HUES48 (cell line): ENCODE measurements around the gene KRT7.

Source experiments
- H3K27ac ChIP-seq: one replicate; pipeline ENCODE4 v1.7.0; 2013; ENCODE audit warnings: low read depth, low read length, inconsistent platforms
- H3K27me3 ChIP-seq: 2 replicates; pipeline ENCODE4 v1.6.1; 2013; ENCODE audit warnings: mild to moderate bottlenecking, low read length; ENCODE audit not compliant: control insufficient read depth, insufficient read depth
- H3K36me3 ChIP-seq: 2 replicates; pipeline ENCODE4 v1.6.1; 2013; ENCODE audit warnings: low read length; ENCODE audit not compliant: control insufficient read depth, insufficient read depth
- H3K4me1 ChIP-seq: 2 replicates; pipeline ENCODE4 v1.6.1; 2013; ENCODE audit warnings: mild to moderate bottlenecking, low read length; ENCODE audit not compliant: control insufficient read depth, insufficient read depth
- H3K4me3 ChIP-seq: 2 replicates; pipeline ENCODE4 v1.5.1; 2013; ENCODE audit warnings: mild to moderate bottlenecking, low read depth, low read length
- H3K9ac ChIP-seq: 2 replicates; pipeline ENCODE4 v1.6.1; 2013; ENCODE audit warnings: mild to moderate bottlenecking, low read depth, low read length, moderate library complexity
- H3K9me3 ChIP-seq: 2 replicates; pipeline ENCODE4 v1.6.1; 2013; ENCODE audit warnings: low read length; ENCODE audit not compliant: control insufficient read depth, insufficient read depth

The KRT7 gene

GRCh38 chr12:52215587-52216031, 17.4 kb upstream of the KRT7 start:
- Histone ChIP-seq H3K4me1 (no peaks in the 10 kb centered on the region), H3K27ac (peak overlapping the region; percentile 67), H3K27me3 (no peaks in the 10 kb centered on the region), H3K36me3 (no peaks in the 10 kb centered on the region), H3K9me3 (no peaks in the 10 kb centered on the region), H3K9ac (no peak overlapping the region), H3K4me3 (no peak overlapping the region)

DNA sequence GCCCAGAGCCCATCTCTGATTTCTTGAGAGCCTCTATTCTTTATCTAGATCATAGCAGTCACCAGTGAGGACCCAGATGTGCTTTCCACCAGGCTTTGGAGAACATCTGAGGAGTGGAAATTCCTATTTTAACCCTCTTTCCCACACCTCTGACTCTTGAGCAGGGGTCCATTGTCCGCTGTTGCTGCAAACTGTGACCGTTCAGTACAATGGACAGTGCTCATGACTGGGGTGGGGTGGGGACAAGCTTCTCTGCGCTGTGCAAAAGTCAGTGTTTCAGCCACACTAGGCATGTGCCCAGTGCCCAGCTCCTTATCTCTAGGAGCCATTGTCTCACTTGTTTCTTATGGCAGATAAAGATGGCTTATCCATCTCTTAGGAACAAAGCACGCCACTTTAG, 16.9 kb upstream of the KRT7 start:
- Histone ChIP-seq H3K27ac (peak overlapping the region; percentile 67), H3K27me3 (no peaks in the 10 kb centered on the region), H3K4me3 (no peak overlapping the region), H3K36me3 (no peaks in the 10 kb centered on the region), H3K9ac (no peak overlapping the region), H3K4me1 (no peaks in the 10 kb centered on the region), H3K9me3 (no peaks in the 10 kb centered on the region)

DNA sequence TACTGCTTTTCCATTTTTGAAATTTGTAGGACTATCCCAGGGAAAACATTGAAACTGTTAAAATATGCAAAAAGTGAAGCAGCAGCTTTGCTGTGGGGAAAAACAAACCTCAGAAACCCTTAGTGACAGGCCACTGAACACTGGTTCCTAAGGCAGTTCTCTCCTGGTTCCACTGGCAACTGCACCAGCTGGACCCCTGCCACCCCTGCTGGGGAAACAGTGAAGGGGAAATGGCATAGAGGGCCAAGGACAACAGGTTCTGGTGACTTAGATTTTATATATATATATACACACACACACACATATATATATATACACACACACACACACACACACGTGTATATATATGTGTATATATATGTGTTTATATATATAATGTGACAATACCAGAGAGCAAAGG, 16.2 kb upstream of the KRT7 start:
- H3K27ac ChIP-seq: no peak overlapping the region
- H3K9ac ChIP-seq: no peak overlapping the region
- H3K9me3 ChIP-seq: no peaks in the 10 kb centered on the region
- no peaks in the 10 kb centered on the region for H3K27me3 ChIP-seq
- no peaks in the 10 kb centered on the region for H3K4me1 ChIP-seq
- H3K4me3 ChIP-seq: no peak overlapping the region
- H3K36me3 ChIP-seq: no peaks in the 10 kb centered on the region

DNA sequence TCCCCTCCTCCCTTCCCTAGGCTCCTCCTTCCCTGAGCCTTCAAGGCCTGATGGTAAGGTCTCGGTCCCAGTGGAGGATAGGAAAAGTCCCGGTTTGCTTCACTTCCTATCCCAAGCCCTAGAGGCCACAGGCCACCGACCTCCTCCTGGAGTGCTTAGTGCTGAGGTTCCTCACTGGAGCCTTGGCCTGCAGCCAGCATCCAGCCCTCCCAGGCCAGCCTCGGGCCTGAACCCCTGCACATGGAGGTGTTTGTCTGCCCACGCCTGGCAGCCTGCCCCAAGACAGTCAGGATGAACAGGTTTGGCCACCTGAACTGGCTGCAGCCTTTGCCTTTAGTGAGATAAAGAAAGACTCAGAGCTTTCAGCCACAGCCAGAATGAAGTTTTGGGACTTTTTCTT, 15.8 kb upstream of the KRT7 start:
- H3K4me1 ChIP-seq: no peaks in the 10 kb centered on the region
- H3K9ac ChIP-seq: no peak overlapping the region
- H3K27me3 ChIP-seq: no peaks in the 10 kb centered on the region
- H3K27ac ChIP-seq: no peak overlapping the region
- H3K9me3 ChIP-seq: no peaks in the 10 kb centered on the region
- no peaks in the 10 kb centered on the region for H3K36me3 ChIP-seq
- no peak overlapping the region for H3K4me3 ChIP-seq

GRCh38 chr12:52218001-52218400, 15.0 kb upstream of the KRT7 start:
- Histone ChIP-seq H3K9me3 (no peaks in the 10 kb centered on the region), H3K9ac (no peak overlapping the region), H3K27ac (no peak overlapping the region), H3K27me3 (no peaks in the 10 kb centered on the region), H3K4me1 (no peaks in the 10 kb centered on the region), H3K36me3 (no peaks in the 10 kb centered on the region), H3K4me3 (no peak overlapping the region)

GRCh38 chr12:52220477-52220876, 12.6 kb upstream of the KRT7 start:
- H3K4me1 ChIP-seq: no peaks in the 10 kb centered on the region
- no peak overlapping the region for H3K27ac ChIP-seq
- H3K27me3 ChIP-seq: no peaks in the 10 kb centered on the region
- H3K9ac ChIP-seq: no peak overlapping the region
- no peaks in the 10 kb centered on the region for H3K9me3 ChIP-seq
- no peaks in the 10 kb centered on the region for H3K36me3 ChIP-seq
- H3K4me3 ChIP-seq: no peak overlapping the region

DNA sequence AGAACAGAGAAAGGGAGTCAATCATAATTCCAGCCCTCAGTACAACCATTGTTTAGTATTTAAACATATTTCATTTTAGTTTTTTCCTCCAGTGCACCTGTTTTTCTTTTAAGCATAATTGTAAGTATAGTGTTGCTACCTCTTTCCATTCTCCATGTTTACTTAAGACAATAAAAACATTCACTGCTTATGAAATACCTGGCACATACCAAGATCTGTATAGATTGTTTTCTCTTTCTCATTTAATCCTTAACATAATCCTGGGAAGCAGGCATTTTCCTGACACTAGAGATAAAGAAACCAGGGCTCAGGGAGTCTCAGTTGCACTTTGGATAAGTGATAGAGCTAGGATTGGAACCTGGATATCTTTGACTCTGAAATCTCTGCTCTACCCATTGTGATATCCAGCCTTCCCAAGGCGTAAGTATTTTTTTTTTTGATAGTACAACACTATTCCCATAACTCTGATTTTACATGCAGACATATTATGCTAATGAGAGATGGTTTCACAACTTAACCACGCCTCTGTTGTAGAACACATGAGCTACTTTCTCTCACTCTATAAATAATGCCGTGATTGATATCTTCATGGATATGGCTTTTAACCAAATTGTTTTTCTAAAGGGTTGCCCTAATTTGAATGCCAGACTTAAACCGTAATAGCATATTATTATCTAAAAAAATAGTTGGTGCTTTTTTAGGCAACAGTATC, 11.8 kb upstream of the KRT7 start:
- Histone ChIP-seq H3K4me1 (no peaks in the 10 kb centered on the region), H3K27ac (no peak overlapping the region), H3K27me3 (no peaks in the 10 kb centered on the region)

GRCh38 chr12:52221912-52222457, 11.1 kb upstream of the KRT7 start:
- Histone ChIP-seq H3K27me3 (no peaks in the 10 kb centered on the region), H3K9ac (no peak overlapping the region), H3K9me3 (no peaks in the 10 kb centered on the region), H3K27ac (no peak overlapping the region), H3K4me3 (no peak overlapping the region), H3K36me3 (no peaks in the 10 kb centered on the region), H3K4me1 (no peaks in the 10 kb centered on the region)

More for the DNA sequence above, 11.8 kb upstream of the KRT7 start:
- H3K4me3 ChIP-seq: no peak overlapping the region
- H3K9ac ChIP-seq: no peak overlapping the region
- no peaks in the 10 kb centered on the region for H3K36me3 ChIP-seq
- H3K9me3 ChIP-seq: no peaks in the 10 kb centered on the region

DNA sequence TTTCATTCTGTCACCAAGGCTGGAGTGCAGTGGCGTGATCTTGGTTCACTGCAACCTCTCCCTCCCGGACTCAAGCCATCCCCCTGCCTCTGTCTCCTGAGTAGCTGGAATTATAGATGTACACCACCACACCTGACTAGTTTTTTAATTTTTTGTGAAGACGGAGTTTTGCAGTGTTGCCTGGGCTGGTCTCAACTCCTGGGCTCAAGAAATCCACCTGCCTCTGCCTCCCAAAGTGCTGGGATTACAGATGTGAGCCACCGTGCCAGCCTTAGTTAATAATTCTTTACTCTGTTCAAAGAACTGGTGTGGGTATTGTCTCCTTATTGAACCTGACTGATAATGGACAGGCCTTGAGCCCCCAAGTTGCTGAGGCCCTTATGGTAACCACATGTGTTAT, 10.4 kb upstream of the KRT7 start:
- H3K9me3 ChIP-seq: no peaks in the 10 kb centered on the region
- H3K9ac ChIP-seq: no peak overlapping the region
- no peaks in the 10 kb centered on the region for H3K4me1 ChIP-seq
- no peaks in the 10 kb centered on the region for H3K27me3 ChIP-seq
- H3K27ac ChIP-seq: no peak overlapping the region
- no peak overlapping the region for H3K4me3 ChIP-seq
- H3K36me3 ChIP-seq: no peaks in the 10 kb centered on the region

DNA sequence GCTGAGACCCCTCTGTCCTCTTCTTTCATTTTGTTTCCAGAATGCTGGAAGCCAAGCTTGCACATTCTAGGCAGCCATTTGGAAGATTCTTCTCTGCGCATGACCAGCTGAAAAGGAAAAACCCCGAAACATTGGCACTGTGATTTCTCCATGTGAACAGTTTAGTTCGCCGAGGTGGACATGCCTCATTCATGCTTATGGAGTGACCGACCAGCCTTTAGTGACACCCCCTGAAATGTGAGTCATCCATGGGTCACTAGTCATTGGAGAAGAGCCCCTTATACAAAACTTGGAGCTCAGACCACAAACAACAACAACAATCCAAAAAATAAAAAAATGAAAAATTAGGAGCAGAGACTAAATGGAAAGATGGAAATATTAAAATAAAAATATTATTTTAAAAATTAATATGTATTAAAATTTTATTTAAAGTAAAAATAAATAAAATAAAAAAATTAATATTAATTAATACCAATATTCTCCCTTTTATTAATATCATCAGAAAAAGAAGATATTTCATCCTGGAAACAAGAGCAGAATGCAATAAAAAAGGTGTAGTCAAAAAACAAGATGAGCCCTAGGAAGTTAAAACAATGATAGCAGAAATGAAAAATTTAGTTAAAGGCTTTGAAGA, 9.5 kb upstream of the KRT7 start:
- no peaks in the 10 kb centered on the region for H3K27me3 ChIP-seq
- no peak overlapping the region for H3K9ac ChIP-seq
- H3K4me1 ChIP-seq: no peaks in the 10 kb centered on the region
- no peak overlapping the region for H3K27ac ChIP-seq
- H3K9me3 ChIP-seq: no peaks in the 10 kb centered on the region
- H3K36me3 ChIP-seq: no peaks in the 10 kb centered on the region
- no peak overlapping the region for H3K4me3 ChIP-seq

- Histone ChIP-seq H3K27ac (no peak overlapping the region), H3K4me1 (no peaks in the 10 kb centered on the region), H3K9me3 (no peaks in the 10 kb centered on the region), H3K36me3 (no peaks in the 10 kb centered on the region), H3K27me3 (no peaks in the 10 kb centered on the region), H3K4me3 (no peak overlapping the region), H3K9ac (no peak overlapping the region)
These were observed 8.9 kb upstream of the KRT7 start for GRCh38 chr12:52224151-52224550.
